HL-60 (cell line): ENCODE results near the gene MEMO1.

Experiments used
- CTCF ChIP-seq: IDR thresholded peaks from one replicate; pipeline ENCODE4 v1.5.1; 2011; ENCODE audit warnings: low read length, control low read depth, inconsistent platforms; ENCODE audit not compliant: insufficient read depth
- GABPA ChIP-seq: IDR thresholded peaks from 2 replicates; pipeline ENCODE4 v1.6.1; 2012; ENCODE audit warnings: low read depth
- POLR2AphosphoS5 ChIP-seq: IDR thresholded peaks from 2 replicates; pipeline ENCODE4 v1.6.1; 2012; ENCODE audit warnings: low read depth
- REST ChIP-seq: IDR thresholded peaks from 2 replicates; pipeline ENCODE4 v1.6.1; 2012; ENCODE audit warnings: low read depth; ENCODE audit not compliant: insufficient replicate concordance

- TF ChIP-seq CTCF (no peak), POLR2AphosphoS5 (no peak), REST (no peak), GABPA (no peak)
Measured at GRCh38 chr2:31979956-31980355, 30.9 kb downstream of the MEMO1 start.
